Stimulated activated CD4-positive, alpha-beta T cell treated with anti-CD3 and anti-CD28 coated beads, Interleukin-1b, Interleukin-23, amount 100 ng/mL, for 24 hours (primary cell): ENCODE data around the gene RANGAP1.

Experiments
- DNase-seq, 4 experiments: peaks; one replicate each; pipeline ENCODE4 v3.0.0-alpha.2; 2020; ENCODE audit warnings: low read depth in 4 of 4, low spot score in 1 of 4

Gene RANGAP1

GRCh38 chr22:41238570-41239442 is 47.2 kb downstream of the RANGAP1 start:
- DNase-seq: no peak

GRCh38 chr22:41237707-41238569 is 48.0 kb downstream of the RANGAP1 start:
- peak; percentile 31 to 74 (median 56) for DNase-seq

GRCh38 chr22:41237036-41237706 is 48.8 kb downstream of the RANGAP1 start:
- DNase-seq: no peak

DNA sequence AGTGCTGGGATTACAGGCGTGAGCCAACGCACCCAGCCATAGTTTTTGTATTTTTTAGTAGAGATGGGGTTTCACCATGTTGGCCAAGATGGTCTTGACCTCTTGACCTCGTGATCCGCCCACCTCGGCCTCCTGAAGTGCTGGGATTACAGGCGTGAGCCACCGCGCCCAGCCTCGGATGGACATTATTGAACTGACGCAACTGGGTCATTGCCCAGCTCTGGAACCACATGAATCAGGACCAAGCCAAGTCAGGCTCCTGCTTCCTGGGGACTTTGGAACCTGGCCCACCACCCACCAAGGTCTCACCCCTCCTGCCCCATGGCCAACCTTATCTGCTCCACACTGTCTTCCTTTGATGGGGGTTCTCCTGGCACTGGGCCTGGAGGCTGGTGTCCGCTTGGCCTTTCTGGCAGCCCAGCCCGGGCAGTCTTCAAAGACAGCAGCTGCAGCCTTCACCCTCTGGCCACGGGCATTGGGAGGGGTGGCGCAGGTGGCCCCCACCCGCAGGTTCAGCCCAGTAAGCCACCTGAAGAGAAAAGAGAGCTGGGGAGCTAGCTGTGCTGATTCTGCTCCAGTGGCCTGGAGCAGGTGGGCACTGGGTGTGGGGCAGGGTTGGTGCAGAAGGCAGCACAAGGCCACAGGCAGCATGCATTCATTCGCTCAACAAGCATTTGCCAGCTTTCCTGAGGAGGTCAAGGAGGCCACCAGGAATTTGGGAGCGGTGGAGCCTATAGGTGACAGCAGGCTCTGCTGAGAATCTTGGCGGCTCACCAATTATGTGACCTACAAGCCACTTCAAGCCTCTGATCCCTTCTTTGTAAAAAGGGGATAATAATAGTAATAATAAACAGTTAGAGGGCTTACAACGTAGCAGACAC is 50.9 kb downstream of the RANGAP1 start:
- no peak for DNase-seq

DNA sequence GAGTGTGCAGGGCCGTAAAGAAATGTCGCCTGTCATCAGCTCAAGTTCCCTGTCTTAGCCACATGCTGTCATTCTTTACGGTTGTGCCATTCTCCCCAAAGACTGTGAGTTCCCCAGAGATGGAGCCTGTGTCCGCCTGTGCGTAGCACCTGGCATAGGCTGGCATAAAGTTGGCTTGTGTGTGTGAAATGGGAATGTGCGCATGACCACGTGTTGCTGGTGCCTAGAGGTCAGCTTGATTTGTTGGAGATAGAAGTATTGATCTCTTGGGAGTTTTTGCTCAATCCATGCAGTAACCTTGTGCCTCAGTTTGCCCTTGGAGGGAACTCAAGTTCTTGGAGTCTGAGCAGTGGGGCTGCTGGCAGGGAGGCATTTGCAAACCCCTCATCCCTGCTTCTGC is 54.6 kb downstream of the RANGAP1 start:
- no peak for DNase-seq

DNA sequence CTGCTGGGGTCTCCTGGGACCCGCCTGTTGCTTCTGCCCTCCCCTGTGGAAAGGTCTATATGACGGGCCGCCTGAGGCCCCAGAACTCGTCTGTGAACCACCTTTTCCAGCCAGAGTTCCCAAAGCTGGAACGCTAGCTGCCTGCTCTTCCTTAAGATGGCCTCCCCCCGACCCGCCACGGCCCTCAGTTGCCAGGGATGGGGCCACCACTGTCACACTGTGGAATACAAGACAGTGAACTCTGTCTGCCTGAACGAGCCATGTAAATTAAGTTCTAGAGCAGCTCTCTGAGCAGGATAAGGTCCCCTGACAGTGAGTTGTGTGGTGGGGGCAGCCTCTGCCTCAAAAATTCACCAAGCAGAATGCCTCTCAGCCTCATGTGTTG is 55.6 kb downstream of the RANGAP1 start:
- DNase-seq: no peak

- DNase-seq: no peak
Observed at GRCh38 chr22:41229730-41230400, 56.1 kb downstream of the RANGAP1 start.

DNA sequence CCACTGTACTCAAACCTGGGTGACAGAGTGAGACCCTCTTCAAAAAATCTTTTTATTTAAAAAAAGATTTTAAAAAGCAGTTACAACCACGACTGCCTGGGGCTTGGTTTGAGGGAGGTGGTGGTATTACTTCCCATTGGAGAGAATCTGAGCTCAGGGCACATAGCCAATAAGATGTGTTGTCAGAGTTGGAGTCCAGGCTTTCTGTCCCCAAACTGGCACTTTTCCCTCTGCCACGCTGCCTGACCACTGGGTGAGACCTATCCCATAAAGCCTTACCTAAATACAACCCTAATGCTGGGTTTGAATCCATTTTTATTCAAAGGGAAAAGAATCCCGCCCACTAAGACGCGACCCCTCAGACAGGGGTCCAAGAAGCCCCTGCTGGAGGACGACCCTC is 56.8 kb downstream of the RANGAP1 start:
- DNase-seq: no peak

- no peak for DNase-seq
Observed at GRCh38 chr22:41226723-41227655, 59.0 kb downstream of the RANGAP1 start.

DNA sequence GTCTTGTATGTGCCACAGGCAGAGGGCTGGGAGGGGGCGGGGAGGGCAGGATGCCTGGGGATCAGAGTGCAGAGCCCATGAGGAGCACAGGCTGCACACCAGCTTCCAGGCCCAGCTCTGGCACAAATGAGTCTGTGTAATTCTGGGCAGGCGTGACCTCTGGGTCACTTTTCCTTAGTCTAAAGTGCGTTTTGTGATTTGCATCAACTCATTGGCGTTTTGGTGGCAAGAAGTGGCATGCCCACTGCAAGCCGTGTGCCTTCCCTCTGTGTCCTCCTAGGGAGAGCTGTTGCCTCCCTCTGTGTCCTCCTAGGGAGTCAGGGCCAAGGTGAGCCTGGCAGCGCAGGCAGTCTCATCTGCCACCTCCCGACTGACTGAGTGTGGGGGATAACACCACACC is 62.5 kb downstream of the RANGAP1 start:
- no peak for DNase-seq

DNA sequence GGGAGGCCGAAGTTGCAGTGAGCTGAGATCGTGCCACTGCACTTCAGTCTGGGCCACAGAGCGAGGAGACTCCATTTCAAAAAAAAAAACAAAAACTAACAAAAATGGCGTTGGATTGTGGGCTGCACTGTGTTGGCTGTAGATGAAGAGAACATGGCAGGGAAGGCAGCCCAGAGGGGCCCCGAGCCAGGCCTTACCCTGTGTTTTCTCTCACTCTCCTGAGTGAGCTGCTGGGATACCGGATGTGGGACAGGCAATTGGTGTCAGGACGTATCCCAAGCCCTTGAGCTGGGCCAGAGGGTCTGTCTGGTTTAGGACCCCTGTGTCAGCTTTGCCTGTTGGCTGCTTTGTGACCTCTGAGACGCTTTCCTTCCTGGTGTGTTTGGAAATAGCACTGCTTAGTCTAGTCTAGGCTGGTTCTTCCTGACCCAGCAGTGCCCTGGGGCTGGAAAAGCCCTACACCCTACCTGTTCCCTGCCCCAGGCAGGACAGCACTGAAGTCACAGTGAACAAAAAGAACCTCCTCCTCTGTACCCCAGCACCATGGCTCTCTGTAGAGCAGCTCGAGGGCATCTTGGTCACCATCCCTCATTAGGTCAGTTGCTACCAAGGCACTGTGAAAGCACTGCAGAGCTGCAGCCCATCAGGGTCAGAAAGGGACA is 63.0 kb downstream of the RANGAP1 start:
- no peak for DNase-seq

DNA sequence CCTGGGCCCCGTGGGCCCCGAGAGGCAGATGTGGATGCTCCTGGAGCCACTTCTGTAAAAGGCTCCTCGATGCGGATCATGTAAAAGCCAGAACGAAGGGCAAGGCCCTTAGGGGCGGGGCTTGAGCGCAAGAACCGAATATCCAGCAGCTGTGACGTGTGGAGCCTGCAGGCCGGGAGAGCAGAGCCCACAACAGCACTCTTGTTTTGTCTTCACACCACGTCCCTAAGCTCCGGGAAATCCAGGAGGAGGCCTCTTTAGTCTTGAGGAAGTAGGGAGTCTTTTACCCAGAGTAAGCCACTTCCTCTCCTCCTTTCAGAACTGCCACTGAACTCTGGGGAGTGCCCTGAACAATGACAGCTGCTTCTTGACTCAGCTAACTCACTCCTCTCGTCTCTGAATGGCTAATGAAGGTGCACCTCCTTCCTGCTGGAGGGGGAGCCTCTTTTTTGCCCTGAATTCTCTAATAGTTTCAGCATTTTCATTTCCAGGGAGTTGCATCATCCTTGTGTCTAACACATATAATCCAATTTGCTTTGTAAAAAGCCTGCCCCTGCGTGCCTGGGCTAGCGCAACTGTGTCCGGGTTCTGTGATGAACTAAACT is 68.3 kb downstream of the RANGAP1 start:
- DNase-seq: peak in 1 of 4 experiments; percentile 19

DNA sequence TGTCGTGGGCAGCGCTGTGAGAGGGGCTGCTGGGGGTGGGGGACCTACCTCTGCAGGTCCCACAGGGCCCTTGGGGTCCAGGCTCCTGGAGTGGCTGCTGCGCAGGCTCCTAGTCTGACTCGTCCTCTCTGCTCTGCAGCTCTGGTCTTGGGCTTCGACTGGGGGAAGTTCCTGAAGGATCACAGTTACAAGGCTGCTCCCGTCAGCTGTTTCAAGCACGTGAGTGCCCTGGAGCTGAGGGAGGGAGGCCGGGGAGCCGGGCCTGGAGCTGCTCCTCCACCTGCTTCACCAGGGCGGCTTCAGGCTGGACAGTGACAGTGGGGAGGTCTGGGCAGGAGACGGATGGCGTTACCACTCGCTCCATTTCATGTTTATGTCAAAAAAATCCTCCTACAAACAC is 69.0 kb downstream of the RANGAP1 start:
- DNase-seq: no peak

DNA sequence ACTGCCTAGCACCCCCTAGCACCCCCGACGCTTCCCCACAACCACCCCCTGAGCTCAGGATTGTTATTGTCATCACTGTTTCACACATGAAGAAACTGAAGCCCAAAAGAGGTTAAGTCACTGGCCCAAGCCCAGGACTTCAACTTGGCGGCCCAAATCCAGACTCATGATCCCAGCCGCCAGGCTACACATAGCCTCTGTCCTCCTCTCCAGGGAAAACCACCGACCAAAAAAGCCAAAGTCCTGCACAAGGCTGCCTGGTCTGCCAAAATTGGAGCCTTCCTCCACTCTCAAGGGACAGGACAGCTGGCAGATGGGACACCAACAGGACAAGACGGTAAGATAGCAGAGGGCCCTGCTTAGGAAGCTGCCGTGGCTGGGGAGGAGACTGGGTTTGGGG is 70.1 kb downstream of the RANGAP1 start:
- DNase-seq: no peak

- DNase-seq: no peak
Observed at GRCh38 chr22:41215409-41215808, 70.6 kb downstream of the RANGAP1 start.

- no peak for DNase-seq
Observed at GRCh38 chr22:41206719-41207118, 79.3 kb downstream of the RANGAP1 start.

DNA sequence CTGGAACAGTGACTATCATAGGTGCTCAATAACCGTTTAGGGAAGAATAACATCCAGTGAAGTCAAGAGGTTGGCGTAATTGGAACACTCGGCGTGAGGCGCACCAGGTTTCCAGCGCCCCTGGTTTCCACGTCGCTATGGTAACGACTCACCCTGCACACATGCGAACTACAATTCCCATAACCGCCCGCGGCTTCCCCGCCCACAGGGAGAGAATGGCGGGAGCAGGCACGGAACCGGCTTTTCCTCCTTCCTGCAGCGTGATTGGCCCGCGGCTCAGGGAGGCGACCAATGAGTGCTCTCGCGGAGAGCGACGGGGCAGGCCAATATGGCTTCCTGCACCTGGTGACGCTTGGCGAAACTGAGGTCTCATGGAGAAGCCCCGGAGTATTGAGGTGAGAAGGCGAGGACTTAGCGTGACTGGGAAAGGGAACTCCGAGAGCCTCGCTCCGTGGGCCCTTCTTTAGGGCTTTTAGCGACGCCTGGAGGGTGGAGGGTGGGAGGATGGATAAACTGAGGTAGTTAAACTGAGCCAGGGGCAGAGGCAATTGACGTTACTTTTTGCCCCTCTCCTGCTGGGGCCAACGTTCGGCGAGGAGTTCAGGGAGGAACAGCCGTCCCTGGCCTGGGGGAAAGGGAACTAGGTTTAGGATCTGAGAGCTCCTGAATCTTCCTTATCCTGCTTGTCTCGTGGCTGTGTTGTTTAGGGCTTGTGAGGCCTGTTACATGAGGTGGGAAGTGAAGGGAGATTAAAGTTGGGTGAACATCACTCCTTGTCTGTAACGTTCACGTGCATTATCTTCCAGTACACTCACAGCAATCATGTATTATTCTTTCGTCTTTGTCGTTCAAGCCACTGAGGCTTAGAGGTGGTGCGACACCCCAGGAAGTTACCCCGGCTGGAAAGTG is 80.7 kb downstream of the RANGAP1 start, which contains the start of gene L3MBTL2:
Gene L3MBTL2, plus strand, starts transcription at position 321 of the 909 bp plus-strand sequence. Its CDS starts 51 bp downstream, at position 372.
- DNase-seq: peak; percentile 88 to 99 (median 98)
